K562 (cell line): ENCODE results near the gene TTC19. TPM values are rescaled to one million over a fixed set of nuclear protein-coding genes. Genes with fewer than 3 reads are reported as not detected.

Experiments used
- ATF3 ChIP-seq, 2 experiments: fragments of 450-650 bp in 1 of 2; sonication (generic) in 1 of 2; formaldehyde crosslinking in 1 of 2; IDR thresholded peaks in 1 of 2; conservative IDR thresholded peaks in 1 of 2; 2 replicates each; pipeline versions ENCODE4 v1.6.1 to v1.8.1; 2016 to 2023; ENCODE audit warnings: mild to moderate bottlenecking in 2 of 2, moderate library complexity in 2 of 2, inconsistent platforms in 1 of 2, missing genetic modification reagents in 1 of 2
- BCOR ChIP-seq: fragments of 450-650 bp; IDR thresholded peaks from 2 replicates; pipeline ENCODE4 v1.6.1; 2016
- CHD1 ChIP-seq: fragments of 200-600 bp; sonication (generic); IDR thresholded peaks from one replicate; pipeline ENCODE4 v1.6.1; 2012; ENCODE audit warnings: mild to moderate bottlenecking, moderate library complexity, low read length, inconsistent platforms
- COPS2 ChIP-seq: fragments of 450-650 bp; conservative IDR thresholded peaks from 2 replicates; pipeline ENCODE4 v1.6.1; 2016; ENCODE audit warnings: mild to moderate bottlenecking, moderate library complexity
- CREBBP ChIP-seq: IDR thresholded peaks from one replicate; pipeline ENCODE4 v1.6.1; 2012; ENCODE audit warnings: low read depth, mild to moderate bottlenecking, control low read depth, inconsistent platforms, low read length
- CXXC5 ChIP-seq: fragments of 250-450 bp; sonication (Bioruptor Pico); IDR thresholded peaks from 2 replicates; pipeline ENCODE4 v1.8.0; 2022; ENCODE audit warnings: inconsistent platforms, mild to moderate bottlenecking, moderate library complexity
- FOXA3 ChIP-seq, 2 experiments: fragments of 450-650 bp in 1 of 2; sonication (generic) in 1 of 2; formaldehyde crosslinking; IDR thresholded peaks in 1 of 2; conservative IDR thresholded peaks in 1 of 2; 2 replicates each; pipeline versions ENCODE4 v1.4.0 to v1.8.0; 2020 to 2022; ENCODE audit warnings: mild to moderate bottlenecking in 2 of 2, missing genetic modification reagents in 1 of 2
- HDAC2 ChIP-seq: fragments of 450-650 bp; IDR thresholded peaks from 2 replicates; pipeline ENCODE4 v1.6.1; 2016; ENCODE audit warnings: mild to moderate bottlenecking
- JUND ChIP-seq, 2 experiments: IDR thresholded peaks; 2 replicates in 1 of 2; 3 replicates in 1 of 2; pipeline ENCODE4 v1.6.1; 2011; ENCODE audit warnings: borderline replicate concordance in 2 of 2, low read depth in 2 of 2, low read length in 2 of 2, improper control_type of control experiment in 1 of 2, missing biosample characterization in 1 of 2, missing genetic modification characterization in 1 of 2, missing genetic modification reagents in 1 of 2
- KDM1A ChIP-seq, 2 experiments: fragments of 450-650 bp; IDR thresholded peaks; 2 replicates each; pipeline ENCODE4 v1.6.1; 2016; ENCODE audit warnings: mild to moderate bottlenecking in 2 of 2
- MAZ ChIP-seq, 2 experiments: fragments of 450-650 bp in 1 of 2; sonication (generic) in 1 of 2; formaldehyde crosslinking; IDR thresholded peaks in 1 of 2; conservative IDR thresholded peaks in 1 of 2; 2 replicates each; pipeline versions ENCODE4 v1.4.0 to v1.5.0; 2020; ENCODE audit warnings: mild to moderate bottlenecking in 1 of 2, missing genetic modification reagents in 1 of 2
- NCOA1 ChIP-seq: fragments of 450-650 bp; IDR thresholded peaks from 2 replicates; pipeline ENCODE4 v1.6.1; 2016; ENCODE audit warnings: low read depth
- PREB ChIP-seq: sonication (generic); formaldehyde crosslinking; IDR thresholded peaks from 2 replicates; pipeline ENCODE4 v1.8.1; 2023; ENCODE audit warnings: mild to moderate bottlenecking, missing genetic modification reagents
- RCOR1 ChIP-seq, 2 experiments: IDR thresholded peaks; 2 replicates each; pipeline ENCODE4 v1.6.1; 2012; ENCODE audit warnings: low read depth in 2 of 2, low read length in 2 of 2, borderline replicate concordance in 1 of 2, improper control_type of control experiment in 1 of 2
- SMARCA4 ChIP-seq: fragments of 450-650 bp; IDR thresholded peaks from 2 replicates; pipeline ENCODE4 v1.6.1; 2016
- TCF3 ChIP-seq: sonication (generic); formaldehyde crosslinking; IDR thresholded peaks from 2 replicates; pipeline ENCODE4 v1.4.0; 2020; ENCODE audit warnings: mild to moderate bottlenecking, missing genetic modification reagents
- TRIM24 ChIP-seq, 2 experiments: fragments of 450-650 bp; IDR thresholded peaks; 2 replicates each; pipeline ENCODE4 v1.6.1; 2016
- ZBTB33 ChIP-seq: sonication (generic); formaldehyde crosslinking; IDR thresholded peaks from 2 replicates; pipeline ENCODE4 v1.8.1; 2023; ENCODE audit warnings: mild to moderate bottlenecking, missing genetic modification reagents
- ZNF316 ChIP-seq: fragments of 450-650 bp; IDR thresholded peaks from 2 replicates; pipeline ENCODE4 v1.6.1; 2016
- ZNF431 ChIP-seq: sonication (generic); formaldehyde crosslinking; IDR thresholded peaks from 2 replicates; pipeline ENCODE4 v1.8.0; 2022; ENCODE audit warnings: mild to moderate bottlenecking, missing genetic modification reagents
- polyA plus RNA-seq, 8 experiments: library from polyadenylated mRNA; depleted of rRNA in 4 of 8; stranded (reverse) in 5 of 8; unstranded in 3 of 8; fragments of >200 nt; fragmentation: Nextera tagmentation in 2 of 8; fragmentation: Illumina TruSeq in 1 of 8; extraction: Ambion mirVana in 2 of 8; extraction: Trizol in 1 of 8; gene quantifications; 2 replicates each; pipeline versions ENCODE4 v1.2.1 to v1.2.3, GENCODE V29; 2011 to 2014; ENCODE audit warnings: inconsistent platforms in 1 of 8, missing spikeins in 1 of 8
- total RNA-seq, 7 experiments: library from RNA; depleted of rRNA in 6 of 7; stranded (reverse); fragments of >200 nt in 6 of 7; fragmentation: Illumina TruSeq in 2 of 7; extraction: Trizol in 2 of 7; gene quantifications; 2 replicates each; pipeline versions ENCODE4 v1.2.1 to v1.2.3, GENCODE V29; 2011 to 2021; ENCODE audit warnings: low replicate concordance in 1 of 7
- TF ChIP-seq, protein P1 (sequence below): fragments of 250-450 bp; sonication (Bioruptor Pico); IDR thresholded peaks from 2 replicates; pipeline ENCODE4 v1.4.0; 2020; ENCODE audit warnings: borderline replicate concordance

TTC19 gene
- total and polyA plus RNA-seq, 9 of the 15 experiments (the other 6 are each of a cell fraction or from before 2014, with no cell fraction given), result 8.1 to 60.8 (median 25.3) TPM

DNA sequence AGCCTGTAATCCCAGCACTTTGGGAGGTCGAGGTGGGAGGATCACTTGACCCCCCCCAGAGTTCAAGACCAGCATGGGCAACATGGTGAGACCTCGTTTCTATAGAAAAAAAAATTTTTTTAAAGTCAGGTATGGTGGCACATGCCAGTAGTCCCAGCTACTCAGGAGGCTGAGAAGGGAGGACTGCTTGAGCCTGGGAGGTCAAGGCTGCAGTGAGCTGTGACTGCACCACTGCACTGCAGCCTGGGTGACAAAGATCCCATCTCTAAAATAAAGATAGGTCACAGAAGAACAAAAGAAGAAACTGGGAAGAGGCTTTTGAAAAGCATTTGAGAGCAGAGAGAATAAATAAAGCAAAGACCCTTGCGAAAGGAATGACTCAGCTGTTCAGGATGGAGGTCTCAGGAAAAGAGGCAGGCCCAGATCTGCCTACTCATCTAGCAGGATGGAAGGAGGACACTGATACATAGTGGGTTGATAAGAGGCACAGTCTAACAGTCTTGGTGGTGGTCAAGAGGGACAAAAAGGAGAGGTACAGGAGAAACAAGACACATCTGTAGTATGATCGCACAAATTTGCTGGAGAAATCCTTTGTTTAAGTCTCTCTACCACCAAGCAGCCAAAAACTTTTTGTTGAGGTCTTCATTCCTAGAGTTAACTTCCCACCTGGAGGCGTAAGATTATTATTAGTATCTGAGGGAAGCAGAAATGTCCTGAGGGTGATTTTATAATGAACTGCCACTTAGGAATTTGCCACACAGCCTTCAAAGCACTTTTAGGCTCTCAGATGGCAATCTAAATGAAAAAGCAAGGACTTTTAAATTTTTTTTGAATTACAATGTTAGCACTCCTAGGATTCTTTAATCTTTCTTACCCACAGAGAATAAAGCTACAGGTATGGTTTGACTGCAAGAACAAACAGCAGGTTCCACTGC, 17.7 kb upstream of the TTC19 start (continued):
- TF ChIP-seq ZBTB33 (CRISPR knock-in tag) (no peak), ATF3 (IDR thresholded peaks at IDR 0.05) (peak; percentile 34; the same call in 1 of the 2 replicates), ATF3 (CRISPR knock-in tag; conservative IDR thresholded peaks at IDR 0.05) (no peak), SMARCA4 (peak; percentile 90), NCOA1 (peak; percentile 14; the same call in 1 of the 2 replicates), BCOR (peak; percentile 52; the same call in 1 of the 2 replicates), RCOR1 (IDR thresholded peaks at IDR 0.05; ENCODE audit: borderline replicate concordance in 1 of 2, low read depth in 2 of 2, low read length in 2 of 2) (peak in 1 of 2 experiments; percentile 77; a peak in 1 of 4 replicates), CHD1 (no peak), COPS2 (no peak), CXXC5 (CRISPR knock-in tag) (0 out of 2 replicates have a peak, but pooled peaks have one; percentile 8), KDM1A (IDR thresholded peaks at IDR 0.05) (peak in 1 of 2 experiments; percentile 34; a peak in 2 of 4 replicates), HDAC2 (peak; percentile 85), PREB (CRISPR knock-in tag) (no peak), TRIM24 (IDR thresholded peaks at IDR 0.05) (peak; percentile 28 to 53; a peak in 2 of 4 replicates), FOXA3 (CRISPR knock-in tag; conservative IDR thresholded peaks at IDR 0.05 in 1 of 2, IDR thresholded peaks at IDR 0.05 in 1 of 2) (no peak), ZNF316 (peak; percentile 98), CREBBP (no peak), MAZ (CRISPR knock-in tag; conservative IDR thresholded peaks at IDR 0.05 in 1 of 2, IDR thresholded peaks at IDR 0.05 in 1 of 2) (0 out of 4 replicates have a peak, but pooled peaks of 1 of the 2 experiments have one; percentile 10), ZNF431 (CRISPR knock-in tag) (no peak), JUND (IDR thresholded peaks at IDR 0.05; ENCODE audit: borderline replicate concordance, low read depth, low read length) (peak; percentile 26; the same call in 1 of the 2 replicates), JUND (tag; IDR thresholded peaks at IDR 0.05; ENCODE audit: borderline replicate concordance, low read depth, low read length) (peak; percentile 20; the same call in 1 of the 3 replicates), TCF3 (CRISPR knock-in tag) (peak; percentile 40; the same call in 1 of the 2 replicates)
- TF ChIP-seq, protein P1, sequence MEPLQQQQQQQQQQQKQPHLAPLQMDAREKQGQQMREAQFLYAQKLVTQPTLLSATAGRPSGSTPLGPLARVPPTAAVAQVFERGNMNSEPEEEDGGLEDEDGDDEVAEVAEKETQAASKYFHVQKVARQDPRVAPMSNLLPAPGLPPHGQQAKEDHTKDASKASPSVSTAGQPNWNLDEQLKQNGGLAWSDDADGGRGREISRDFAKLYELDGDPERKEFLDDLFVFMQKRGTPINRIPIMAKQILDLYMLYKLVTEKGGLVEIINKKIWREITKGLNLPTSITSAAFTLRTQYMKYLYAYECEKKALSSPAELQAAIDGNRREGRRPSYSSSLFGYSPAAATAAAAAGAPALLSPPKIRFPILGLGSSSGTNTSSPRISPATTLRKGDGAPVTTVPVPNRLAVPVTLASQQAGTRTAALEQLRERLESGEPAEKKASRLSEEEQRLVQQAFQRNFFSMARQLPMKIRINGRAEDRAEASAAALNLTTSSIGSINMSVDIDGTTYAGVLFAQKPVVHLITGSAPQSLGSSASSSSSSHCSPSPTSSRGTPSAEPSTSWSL (CRISPR knock-in tag), result no peak
